ENCODE results near the gene DDX10.
"Not testable (repeated sequence)": the region's sequence is repeated elsewhere in the genome, so short reads cannot be mapped to it uniquely, and the experiment has no call there.

DDX10 gene

DNA sequence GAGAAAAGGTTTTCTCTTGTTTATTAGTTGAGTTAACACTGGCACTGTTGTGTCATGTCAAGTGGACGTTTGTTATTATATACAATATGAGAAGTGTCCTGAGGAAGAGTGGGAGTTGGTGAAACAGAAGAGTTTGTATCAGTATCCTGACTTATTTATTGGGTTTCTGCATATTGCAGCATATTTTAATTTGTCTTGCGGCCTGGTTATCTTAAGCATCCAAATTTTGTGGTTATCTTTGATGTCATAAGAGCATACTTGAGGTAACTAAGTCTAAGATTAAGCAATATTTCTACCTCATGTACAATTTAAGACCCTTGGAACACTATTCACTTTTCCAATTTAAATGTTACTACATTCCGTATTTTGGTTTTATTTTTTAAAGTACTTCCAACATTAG, 103.5 kb downstream of the DDX10 start:
- no peak for DNase-seq (ENCODE audit: low read depth in 1 of 2, low spot score in 1 of 2)

GRCh38 chr11:108768964-108769363, 104.1 kb downstream of the DDX10 start:
- no peak for DNase-seq (ENCODE audit: low read depth in 1 of 2, low spot score in 1 of 2)

DNA sequence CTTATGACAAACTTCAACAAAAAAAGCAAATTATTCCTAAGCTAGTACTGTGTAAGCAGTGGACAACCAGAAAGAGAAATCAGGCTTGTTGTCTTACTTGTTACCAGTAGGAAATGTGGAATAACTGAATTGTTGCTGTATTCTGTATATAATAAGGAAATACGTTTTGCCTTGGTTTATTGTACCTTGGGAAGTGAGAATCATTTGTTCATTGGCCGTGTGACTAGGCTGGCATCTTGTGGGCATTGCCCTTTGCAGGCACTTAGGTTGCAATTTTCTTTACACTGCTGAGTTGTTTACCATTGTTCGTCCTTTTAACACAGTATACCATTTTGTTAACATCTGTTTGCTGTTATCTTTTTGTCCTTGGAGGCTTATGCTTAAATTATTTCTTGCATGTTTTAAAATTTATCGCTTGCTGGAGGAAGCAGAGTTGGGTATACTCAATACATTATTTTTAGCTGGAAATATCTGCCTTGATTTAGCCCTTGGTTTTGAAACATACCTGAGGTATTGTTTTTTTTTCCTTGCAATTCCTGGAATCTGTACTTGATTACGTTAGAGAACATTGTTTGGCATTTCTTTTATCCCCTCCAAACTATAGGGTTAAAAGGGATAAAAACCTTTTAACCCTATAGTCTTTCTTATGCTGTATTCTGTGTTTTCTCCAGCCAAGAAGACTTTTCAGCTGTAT, 109.3 kb downstream of the DDX10 start:
- no peak for DNase-seq (ENCODE audit: low read depth in 1 of 2, low spot score in 1 of 2)

DNA sequence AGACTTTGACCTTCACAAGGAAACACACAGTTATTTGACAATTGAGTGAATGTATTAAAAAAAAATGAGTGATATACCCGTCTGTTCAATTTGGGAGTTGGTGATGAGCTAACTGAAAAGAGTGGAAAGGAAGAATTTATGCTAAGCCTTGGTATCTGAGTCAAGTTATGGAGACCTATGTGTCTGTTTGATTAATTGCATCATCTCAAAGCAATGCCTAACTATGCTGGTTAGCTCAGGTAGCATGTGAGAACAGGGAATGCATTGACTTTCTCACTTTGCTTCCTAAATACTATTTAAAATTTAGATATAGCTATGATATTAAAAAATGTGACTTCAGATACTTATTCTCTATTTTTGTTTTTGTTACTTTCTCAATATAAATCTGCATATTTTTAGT, 110.5 kb downstream of the DDX10 start:
- DNase-seq (ENCODE audit: low read depth in 1 of 2, low spot score in 1 of 2): no peak

GRCh38 chr11:108779147-108779546, 114.3 kb downstream of the DDX10 start:
- DNase-seq (ENCODE audit: low read depth in 1 of 2, low spot score in 1 of 2): not testable (repeated sequence)

- DNase-seq (ENCODE audit: low read depth in 1 of 2, low spot score in 1 of 2): no peak
Observed at GRCh38 chr11:108780119-108780518, 115.2 kb downstream of the DDX10 start.

GRCh38 chr11:108781946-108782345, 117.1 kb downstream of the DDX10 start:
- no peak for DNase-seq (ENCODE audit: low read depth in 1 of 2, low spot score in 1 of 2)

GRCh38 chr11:108786281-108786990, 121.6 kb downstream of the DDX10 start:
- no peak for DNase-seq (ENCODE audit: low read depth in 1 of 2, low spot score in 1 of 2)

GRCh38 chr11:108787105-108787504, 122.2 kb downstream of the DDX10 start:
- no peak for DNase-seq (ENCODE audit: low read depth in 1 of 2, low spot score in 1 of 2)

- DNase-seq (ENCODE audit: low read depth in 1 of 2, low spot score in 1 of 2): no peak
Observed at GRCh38 chr11:108788565-108789199, 123.8 kb downstream of the DDX10 start.

DNA sequence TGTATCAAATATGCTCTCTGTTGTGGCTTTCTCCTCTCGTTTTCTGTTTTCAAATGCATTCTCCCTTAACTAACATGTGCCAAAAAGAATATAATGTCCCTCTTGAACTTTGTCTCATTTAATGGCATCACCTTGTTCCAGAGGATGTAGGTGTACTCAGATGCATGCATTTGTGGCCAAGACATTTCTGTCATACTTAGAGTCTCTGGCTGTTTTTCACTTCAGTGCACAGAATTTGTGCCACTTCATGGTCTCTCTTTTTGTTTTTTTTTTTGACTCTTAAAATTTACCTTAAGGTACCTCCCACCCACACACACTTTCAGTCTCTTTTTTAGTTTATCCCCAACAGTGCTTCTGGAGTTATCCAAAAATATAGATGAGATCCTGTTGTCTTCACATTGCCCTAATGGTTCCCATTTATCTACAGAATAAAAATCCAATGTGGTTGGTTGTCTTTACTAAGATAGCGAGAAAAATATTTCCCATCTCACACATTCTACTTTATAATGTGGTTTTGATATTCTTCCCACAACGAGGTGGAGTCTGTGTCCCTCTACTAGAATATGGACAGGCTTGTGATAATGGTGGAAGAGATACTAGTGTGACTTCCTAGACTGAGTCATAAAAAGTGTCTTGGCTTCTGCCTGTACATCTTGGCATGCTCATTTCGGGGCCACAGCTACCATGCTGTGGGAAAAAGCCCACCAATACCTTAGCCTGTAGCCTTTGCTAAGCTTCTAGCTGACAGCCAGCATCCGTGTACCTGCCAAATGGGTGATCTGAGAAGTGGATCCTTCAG, 125.8 kb downstream of the DDX10 start:
- DNase-seq (ENCODE audit: low read depth in 1 of 2, low spot score in 1 of 2): no peak

GRCh38 chr11:108793138-108793537, 128.3 kb downstream of the DDX10 start:
- no peak for DNase-seq (ENCODE audit: low read depth in 1 of 2, low spot score in 1 of 2)

- no peak for DNase-seq (ENCODE audit: low read depth in 1 of 2, low spot score in 1 of 2)
Observed at GRCh38 chr11:108793611-108794010, 128.7 kb downstream of the DDX10 start.

- no peak for DNase-seq (ENCODE audit: low read depth in 1 of 2, low spot score in 1 of 2)
Observed at GRCh38 chr11:108796551-108796950, 131.7 kb downstream of the DDX10 start.

DNA sequence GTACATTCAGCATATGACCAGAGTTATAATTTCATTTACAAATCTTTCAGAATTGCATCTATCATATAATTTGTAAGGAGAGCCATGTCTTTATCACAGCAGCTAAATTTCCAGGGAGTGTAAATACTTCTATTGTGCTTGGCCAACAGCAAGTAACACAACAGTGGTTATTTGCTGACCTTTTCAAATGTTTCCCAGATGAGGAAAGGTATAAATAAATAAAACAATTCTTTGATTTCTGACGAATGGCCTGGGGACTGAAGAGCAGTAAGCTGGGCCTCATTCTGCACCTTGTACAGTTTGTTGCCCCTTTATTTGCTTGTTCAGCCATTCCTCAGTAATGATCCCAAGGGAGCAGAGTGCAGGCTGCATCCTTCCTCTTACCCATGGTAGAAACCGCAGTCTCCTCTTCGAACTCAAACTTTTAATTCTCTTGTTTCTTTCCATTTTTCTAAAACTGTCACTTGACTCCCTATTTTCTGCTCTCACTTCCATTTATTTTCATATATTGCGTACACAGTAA, 132.8 kb downstream of the DDX10 start:
- no peak for DNase-seq (ENCODE audit: low read depth in 1 of 2, low spot score in 1 of 2)

GRCh38 chr11:108802492-108802891, 137.6 kb downstream of the DDX10 start:
- no peak for DNase-seq (ENCODE audit: low read depth in 1 of 2, low spot score in 1 of 2)

DNA sequence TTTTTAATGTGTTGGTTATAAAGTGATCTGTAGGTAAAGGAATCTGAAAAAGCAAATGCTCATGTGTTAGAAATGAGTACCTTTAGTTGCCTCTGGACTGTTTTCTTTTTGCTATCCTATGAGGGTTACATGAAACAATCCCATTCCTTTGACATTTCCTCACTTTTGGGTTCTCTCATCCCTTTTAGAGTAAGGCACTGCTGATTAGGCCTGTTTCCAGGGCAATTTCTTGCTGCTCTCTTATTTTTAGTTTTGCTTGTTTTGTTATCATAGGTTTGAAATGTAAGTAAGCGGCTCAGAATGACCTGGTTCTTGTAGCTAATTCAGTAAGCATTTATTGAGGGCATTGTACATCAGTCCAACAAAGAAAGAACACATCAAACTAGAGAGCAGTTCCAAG, 138.9 kb downstream of the DDX10 start:
- DNase-seq (ENCODE audit: low read depth in 1 of 2, low spot score in 1 of 2): no peak

DNA sequence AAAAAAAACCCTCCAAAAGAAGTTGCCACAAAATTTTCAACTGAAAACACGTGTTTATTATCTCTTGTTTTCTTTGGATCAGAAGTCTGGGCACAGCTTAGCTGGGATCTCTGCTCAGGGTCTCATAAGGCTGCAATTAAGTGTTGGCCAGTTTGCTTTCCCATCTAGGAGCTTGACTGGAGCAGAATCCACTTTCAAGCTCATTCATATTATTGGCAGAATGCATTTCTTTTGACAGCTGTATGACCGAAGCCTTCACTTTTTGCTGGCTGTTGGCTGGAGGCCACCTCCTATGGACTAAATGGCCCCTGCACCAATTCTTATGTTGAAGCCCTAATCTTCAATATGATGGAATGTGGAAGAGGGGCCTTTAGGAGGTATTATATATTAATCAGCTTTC, 139.6 kb downstream of the DDX10 start:
- no peak for DNase-seq (ENCODE audit: low read depth in 1 of 2, low spot score in 1 of 2)

DNA sequence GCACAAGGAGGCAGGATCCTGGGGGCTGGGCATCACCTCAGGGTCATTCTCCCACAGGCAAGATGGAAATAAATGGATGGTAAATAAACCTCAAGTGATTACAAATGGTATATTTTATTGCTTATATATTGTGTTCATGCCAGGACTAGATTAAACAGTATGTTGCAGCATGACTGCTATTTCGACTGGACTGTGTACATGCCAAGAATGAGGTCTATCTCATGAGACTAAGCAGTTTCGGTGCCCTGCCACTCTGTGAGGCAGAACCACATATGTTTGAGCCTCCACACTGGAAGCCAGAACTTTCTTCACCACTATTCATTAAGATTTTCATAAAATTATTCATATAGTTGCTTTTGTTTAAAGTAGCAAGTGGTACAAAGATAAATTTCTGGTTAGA, 140.2 kb downstream of the DDX10 start:
- no peak for DNase-seq (ENCODE audit: low read depth in 1 of 2, low spot score in 1 of 2)

GRCh38 chr11:108807262-108807661, 142.4 kb downstream of the DDX10 start:
- no peak for DNase-seq (ENCODE audit: low read depth in 1 of 2, low spot score in 1 of 2)

- DNase-seq (ENCODE audit: low read depth in 1 of 2, low spot score in 1 of 2): no peak
Observed at GRCh38 chr11:108813086-108813485, 148.2 kb downstream of the DDX10 start.

All from activated CD4-positive, alpha-beta T cell treated with anti-CD3 and anti-CD28 coated beads, Interleukin-2, amount 50 U/mL, for 24 hours (primary cell).